HepG2 (cell line): ENCODE measurements around the gene TCF25. TPM values are rescaled to one million over a fixed set of nuclear protein-coding genes. Genes with fewer than 3 reads are reported as not detected.
A peak's percentile ranks its signal among the peaks of the same experiment; 100 is the strongest.

Source experiments
- CAMTA2 ChIP-seq: sonication (generic); formaldehyde crosslinking; IDR thresholded peaks from 2 replicates; pipeline ENCODE4 v1.4.0; 2020; ENCODE audit warnings: mild to moderate bottlenecking, missing genetic modification reagents, borderline replicate concordance
- CENPT ChIP-seq: sonication (generic); formaldehyde crosslinking; IDR thresholded peaks from 2 replicates; pipeline ENCODE4 v1.8.0; 2022; ENCODE audit warnings: low read depth, mild to moderate bottlenecking, moderate library complexity, missing genetic modification reagents
- FOXP1 ChIP-seq, 2 experiments: fragments of 450-650 bp in 1 of 2; IDR thresholded peaks; 2 replicates each; pipeline ENCODE4 v1.6.1; 2017 to 2018; ENCODE audit warnings: antibody characterized with exemption in 1 of 2
- GABPA ChIP-seq, 2 experiments: IDR thresholded peaks; 2 replicates each; pipeline ENCODE4 v1.6.1; 2011 to 2016; ENCODE audit warnings: low read depth in 2 of 2, low read length in 1 of 2, missing biosample characterization in 1 of 2, missing genetic modification characterization in 1 of 2
- HES4 ChIP-seq: sonication (generic); formaldehyde crosslinking; IDR thresholded peaks from 2 replicates; pipeline ENCODE4 v1.9.0; 2021; ENCODE audit warnings: mild to moderate bottlenecking, missing genetic modification reagents, borderline replicate concordance
- KMT2A ChIP-seq: sonication (generic); formaldehyde crosslinking; IDR thresholded peaks from 2 replicates; pipeline ENCODE4 v1.4.0; 2020; ENCODE audit warnings: missing genetic modification reagents
- NFIB ChIP-seq: sonication (generic); formaldehyde crosslinking; IDR thresholded peaks from 2 replicates; pipeline ENCODE4 v1.9.0; 2021; ENCODE audit warnings: missing genetic modification reagents, mild to moderate bottlenecking, borderline replicate concordance
- PRMT3 ChIP-seq: sonication (generic); formaldehyde crosslinking; IDR thresholded peaks from 2 replicates; pipeline ENCODE4 v1.8.1; 2022; ENCODE audit warnings: low read depth, mild to moderate bottlenecking, moderate library complexity, missing genetic modification reagents, borderline replicate concordance
- REL ChIP-seq: sonication (generic); formaldehyde crosslinking; conservative IDR thresholded peaks from 2 replicates; pipeline ENCODE4 v1.8.0; 2022; ENCODE audit warnings: mild to moderate bottlenecking, missing genetic modification reagents, moderate library complexity
- RFX1 ChIP-seq: fragments of 450-650 bp; IDR thresholded peaks from 2 replicates; pipeline ENCODE4 v1.6.1; 2017
- SKI ChIP-seq: fragments of 450-650 bp; IDR thresholded peaks from one replicate; pipeline ENCODE4 v1.6.1; 2018; ENCODE audit warnings: mild to moderate bottlenecking; ENCODE audit not compliant: partially characterized antibody
- TCF7L2 ChIP-seq: IDR thresholded peaks from 2 replicates; pipeline ENCODE4 v1.6.1; 2011; ENCODE audit warnings: mild to moderate bottlenecking, low read depth, low read length, moderate library complexity
- TEAD3 ChIP-seq: optimal IDR thresholded peaks from 2 replicates; pipeline ENCODE3; 2016; ENCODE audit warnings: borderline replicate concordance
- YY1 ChIP-seq: IDR thresholded peaks from 2 replicates; pipeline ENCODE4 v1.6.1; 2011; ENCODE audit warnings: low read length, low read depth, moderate library complexity, mild to moderate bottlenecking; ENCODE audit not compliant: insufficient read depth, insufficient replicate concordance
- ZBTB38 ChIP-seq: sonication (generic); formaldehyde crosslinking; IDR thresholded peaks from 2 replicates; pipeline ENCODE4 v1.5.1; 2020; ENCODE audit warnings: mild to moderate bottlenecking, missing genetic modification reagents
- ZFP62 ChIP-seq: sonication (generic); formaldehyde crosslinking; IDR thresholded peaks from 2 replicates; pipeline ENCODE4 v1.4.0; 2020; ENCODE audit warnings: missing genetic modification reagents
- ZNF10 ChIP-seq: sonication (generic); formaldehyde crosslinking; IDR thresholded peaks from 2 replicates; pipeline ENCODE4 v1.4.0; 2020; ENCODE audit warnings: mild to moderate bottlenecking, low read depth, missing genetic modification reagents, borderline replicate concordance
- ZNF17 ChIP-seq: sonication (generic); formaldehyde crosslinking; IDR thresholded peaks from 2 replicates; pipeline ENCODE4 v1.5.0; 2020; ENCODE audit warnings: mild to moderate bottlenecking, missing genetic modification reagents
- ZNF430 ChIP-seq: sonication (generic); formaldehyde crosslinking; IDR thresholded peaks from 2 replicates; pipeline ENCODE4 v1.9.0; 2021; ENCODE audit warnings: mild to moderate bottlenecking, missing genetic modification reagents
- ZNF484 ChIP-seq: sonication (generic); formaldehyde crosslinking; IDR thresholded peaks from 2 replicates; pipeline ENCODE4 v1.5.1; 2020; ENCODE audit warnings: mild to moderate bottlenecking, low read depth, missing genetic modification reagents, borderline replicate concordance
- ZNF567 ChIP-seq: sonication (generic); formaldehyde crosslinking; IDR thresholded peaks from 2 replicates; pipeline ENCODE4 v1.8.1; 2023; ENCODE audit warnings: mild to moderate bottlenecking, missing genetic modification reagents, borderline replicate concordance
- ZNF782 ChIP-seq: sonication (generic); formaldehyde crosslinking; IDR thresholded peaks from 2 replicates; pipeline ENCODE4 v1.4.0; 2020; ENCODE audit warnings: missing genetic modification reagents, mild to moderate bottlenecking, borderline replicate concordance
- polyA plus RNA-seq, 8 experiments: library from polyadenylated mRNA; depleted of rRNA in 3 of 8; stranded (reverse) in 7 of 8; unstranded in 1 of 8; fragments of >200 nt; fragmentation: Illumina TruSeq in 4 of 8; extraction: Trizol in 4 of 8; gene quantifications; 2 replicates each; pipeline versions ENCODE4 v1.2.1 to v1.2.3, GENCODE V29; 2011 to 2016; ENCODE audit warnings: low read depth in 4 of 8, missing spikeins in 1 of 8, mixed read lengths in 1 of 8; ENCODE audit not compliant: insufficient read depth in 1 of 8
- total RNA-seq, 5 experiments: library from RNA; depleted of rRNA; stranded (reverse); fragments of >200 nt; fragmentation: Illumina TruSeq; extraction: Trizol; gene quantifications; 2 replicates each; pipeline ENCODE4 v1.2.3, GENCODE V29; 2016; ENCODE audit warnings: low read depth in 1 of 5
- TF ChIP-seq, protein P1 (sequence below): sonication (generic); formaldehyde crosslinking; IDR thresholded peaks from 2 replicates; pipeline ENCODE4 v1.4.0; 2020; ENCODE audit warnings: missing genetic modification reagents, borderline replicate concordance

TCF25 gene
- total and polyA plus RNA-seq, 2 of the 13 experiments (the other 11 are each of a cell fraction or from before 2014, with no cell fraction given): 138 to 206 TPM

GRCh38 chr16:89873109-89873971, at the start of gene TCF25 (continued):
- no peak for TF ChIP-seq RFX1
- peak; percentile 92; the same call in 1 of the 2 replicates for TF ChIP-seq ZNF17 (CRISPR knock-in tag)
- TF ChIP-seq ZNF782 (CRISPR knock-in tag): no peak; the same call in 1 of the 2 replicates
- TF ChIP-seq ZFP62: no peak
- peak; percentile 80; the same call in 1 of the 2 replicates for TF ChIP-seq KMT2A (CRISPR knock-in tag)
- peak; percentile 98 for TF ChIP-seq CAMTA2 (CRISPR knock-in tag)
- no peak for TF ChIP-seq GABPA (IDR thresholded peaks at IDR 0.05; ENCODE audit: low read depth, low read length)
- TF ChIP-seq GABPA (CRISPR knock-in tag; IDR thresholded peaks at IDR 0.05; ENCODE audit: low read depth): no peak
- TF ChIP-seq NFIB (CRISPR knock-in tag): no peak
- TF ChIP-seq HES4: peak; percentile 64
- TF ChIP-seq TCF7L2: no peak
- peak; percentile 73 for TF ChIP-seq SKI
- 0 out of 2 replicates have a peak, but pooled peaks have one; percentile 71 for TF ChIP-seq ZNF430 (CRISPR knock-in tag)
- no peak for TF ChIP-seq ZNF10 (CRISPR knock-in tag)
- no peak for TF ChIP-seq FOXP1 (IDR thresholded peaks at IDR 0.05)
- TF ChIP-seq FOXP1 (CRISPR knock-in tag; IDR thresholded peaks at IDR 0.05): no peak; the same call in 1 of the 2 replicates
- peak; percentile 13; the same call in 1 of the 2 replicates for TF ChIP-seq ZNF567 (CRISPR knock-in tag)
- peak; percentile 26 for TF ChIP-seq YY1
- peak; percentile 98; the same call in 1 of the 2 replicates for TF ChIP-seq PRMT3 (CRISPR knock-in tag)
- peak; percentile 94 for TF ChIP-seq CENPT (CRISPR knock-in tag)
- TF ChIP-seq ZBTB38 (CRISPR knock-in tag): peak; percentile 72
- TF ChIP-seq TEAD3: peak; percentile 34
- peak; percentile 96 for TF ChIP-seq ZNF484 (CRISPR knock-in tag)
- TF ChIP-seq REL (CRISPR knock-in tag): no peak
- TF ChIP-seq, protein P1, sequence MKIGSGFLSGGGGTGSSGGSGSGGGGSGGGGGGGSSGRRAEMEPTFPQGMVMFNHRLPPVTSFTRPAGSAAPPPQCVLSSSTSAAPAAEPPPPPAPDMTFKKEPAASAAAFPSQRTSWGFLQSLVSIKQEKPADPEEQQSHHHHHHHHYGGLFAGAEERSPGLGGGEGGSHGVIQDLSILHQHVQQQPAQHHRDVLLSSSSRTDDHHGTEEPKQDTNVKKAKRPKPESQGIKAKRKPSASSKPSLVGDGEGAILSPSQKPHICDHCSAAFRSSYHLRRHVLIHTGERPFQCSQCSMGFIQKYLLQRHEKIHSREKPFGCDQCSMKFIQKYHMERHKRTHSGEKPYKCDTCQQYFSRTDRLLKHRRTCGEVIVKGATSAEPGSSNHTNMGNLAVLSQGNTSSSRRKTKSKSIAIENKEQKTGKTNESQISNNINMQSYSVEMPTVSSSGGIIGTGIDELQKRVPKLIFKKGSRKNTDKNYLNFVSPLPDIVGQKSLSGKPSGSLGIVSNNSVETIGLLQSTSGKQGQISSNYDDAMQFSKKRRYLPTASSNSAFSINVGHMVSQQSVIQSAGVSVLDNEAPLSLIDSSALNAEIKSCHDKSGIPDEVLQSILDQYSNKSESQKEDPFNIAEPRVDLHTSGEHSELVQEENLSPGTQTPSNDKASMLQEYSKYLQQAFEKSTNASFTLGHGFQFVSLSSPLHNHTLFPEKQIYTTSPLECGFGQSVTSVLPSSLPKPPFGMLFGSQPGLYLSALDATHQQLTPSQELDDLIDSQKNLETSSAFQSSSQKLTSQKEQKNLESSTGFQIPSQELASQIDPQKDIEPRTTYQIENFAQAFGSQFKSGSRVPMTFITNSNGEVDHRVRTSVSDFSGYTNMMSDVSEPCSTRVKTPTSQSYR: peak; percentile 49; the same call in 1 of the 2 replicates
